ENCODE data around the gene ILRUN. TPM values are rescaled to one million over a fixed set of nuclear protein-coding genes. Genes with fewer than 3 reads are reported as not detected.
A peak's percentile ranks its signal among the peaks of the same experiment; 100 is the strongest.
"Not testable (repeated sequence)": the region's sequence is repeated elsewhere in the genome, so short reads cannot be mapped to it uniquely, and the experiment has no call there.

Gene ILRUN
- total RNA-seq, 4 donors from 2014 or later, result 77.5 to 84.1 (median 80.1) TPM

DNA sequence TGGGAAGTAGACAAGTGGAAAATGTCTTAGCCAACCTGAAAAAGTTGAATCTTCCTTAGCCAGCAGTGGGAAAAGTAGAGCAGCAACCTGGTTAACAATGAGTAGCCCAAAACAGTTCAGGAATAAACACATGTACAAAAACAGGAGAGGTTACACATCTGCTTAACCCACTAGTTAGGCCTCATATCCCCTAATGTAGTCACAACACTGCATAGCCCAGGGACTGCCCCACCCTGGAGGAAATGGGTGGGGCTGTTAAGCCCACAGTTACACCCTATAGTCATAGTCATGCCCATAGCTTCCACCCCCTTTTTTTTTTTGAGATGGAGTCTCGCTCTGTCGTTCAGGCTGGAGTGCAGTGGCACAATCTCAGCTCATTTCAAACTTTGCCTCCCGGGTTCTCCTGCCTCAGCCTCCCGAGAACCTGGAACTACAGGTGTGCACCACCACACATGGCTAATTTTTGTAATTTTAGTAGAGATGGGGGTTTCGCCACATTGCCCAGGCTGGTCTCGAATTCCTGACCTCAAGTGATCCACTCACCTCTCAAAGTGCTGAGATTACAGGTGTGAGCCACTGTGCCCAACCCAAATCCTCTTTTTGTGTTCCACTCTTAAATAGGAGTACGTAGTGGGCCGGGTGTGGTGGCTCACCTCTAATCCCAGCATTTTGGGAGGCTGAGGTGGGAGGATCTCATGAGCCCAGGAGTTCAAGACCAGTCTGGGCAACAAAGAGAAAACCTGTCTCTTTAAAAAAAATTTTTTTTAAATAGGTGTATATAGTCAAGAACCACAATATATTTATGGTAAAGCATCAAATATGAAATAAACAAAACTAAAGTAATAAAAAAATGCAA, 24.5 kb downstream of the ILRUN start:
- DNase-seq (ENCODE audit: low spot score) (no peak), ATAC-seq (ENCODE audit: low FRiP score) (peak; percentile 55)
- TF ChIP-seq, protein P1, sequence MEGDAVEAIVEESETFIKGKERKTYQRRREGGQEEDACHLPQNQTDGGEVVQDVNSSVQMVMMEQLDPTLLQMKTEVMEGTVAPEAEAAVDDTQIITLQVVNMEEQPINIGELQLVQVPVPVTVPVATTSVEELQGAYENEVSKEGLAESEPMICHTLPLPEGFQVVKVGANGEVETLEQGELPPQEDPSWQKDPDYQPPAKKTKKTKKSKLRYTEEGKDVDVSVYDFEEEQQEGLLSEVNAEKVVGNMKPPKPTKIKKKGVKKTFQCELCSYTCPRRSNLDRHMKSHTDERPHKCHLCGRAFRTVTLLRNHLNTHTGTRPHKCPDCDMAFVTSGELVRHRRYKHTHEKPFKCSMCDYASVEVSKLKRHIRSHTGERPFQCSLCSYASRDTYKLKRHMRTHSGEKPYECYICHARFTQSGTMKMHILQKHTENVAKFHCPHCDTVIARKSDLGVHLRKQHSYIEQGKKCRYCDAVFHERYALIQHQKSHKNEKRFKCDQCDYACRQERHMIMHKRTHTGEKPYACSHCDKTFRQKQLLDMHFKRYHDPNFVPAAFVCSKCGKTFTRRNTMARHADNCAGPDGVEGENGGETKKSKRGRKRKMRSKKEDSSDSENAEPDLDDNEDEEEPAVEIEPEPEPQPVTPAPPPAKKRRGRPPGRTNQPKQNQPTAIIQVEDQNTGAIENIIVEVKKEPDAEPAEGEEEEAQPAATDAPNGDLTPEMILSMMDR (IDR thresholded peaks at IDR 0.05), result no peak

DNA sequence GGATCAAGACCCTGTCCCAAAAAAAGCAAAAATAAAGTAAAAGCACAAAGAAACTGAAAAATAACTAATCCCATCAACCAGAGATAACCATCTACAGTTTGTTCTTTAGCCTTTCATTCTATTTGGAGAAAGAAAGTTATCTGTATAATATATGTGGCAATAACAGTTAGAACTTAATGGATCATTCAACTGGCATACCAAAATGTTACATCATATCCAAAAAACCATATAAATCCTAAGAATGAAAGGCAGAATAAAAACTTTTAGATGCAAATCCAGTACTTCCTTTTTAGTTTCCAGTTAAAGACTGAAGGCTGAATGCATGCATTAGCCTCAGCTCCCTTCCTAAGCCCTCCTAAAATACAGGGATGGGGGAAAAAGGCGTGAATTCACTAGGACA, 25.2 kb downstream of the ILRUN start:
- TF ChIP-seq, protein P1 (IDR thresholded peaks at IDR 0.05), result no peak
- DNase-seq (ENCODE audit: low spot score) (no peak), ATAC-seq (ENCODE audit: low FRiP score) (peak; percentile 11)

DNA sequence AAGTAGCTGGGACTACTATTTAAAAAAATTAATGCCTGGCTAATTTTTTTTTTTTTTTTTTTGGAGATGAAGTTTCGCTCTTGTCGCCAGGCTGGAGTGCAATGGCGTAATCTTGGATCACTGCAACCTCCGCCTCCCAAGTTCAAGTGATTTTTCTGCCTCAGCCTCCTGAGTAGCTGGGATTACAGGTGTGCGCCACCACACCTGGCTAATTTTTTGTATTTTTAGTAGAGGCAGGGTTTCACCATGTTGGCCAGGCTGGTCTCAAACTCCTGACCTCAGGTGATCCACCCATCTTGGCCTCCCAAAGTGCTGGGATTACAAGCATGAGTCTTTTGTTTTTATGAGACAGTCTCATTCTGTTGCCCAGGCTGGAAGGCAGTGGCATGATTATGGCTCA, 27.8 kb downstream of the ILRUN start:
- DNase-seq (ENCODE audit: low spot score); ATAC-seq (ENCODE audit: low FRiP score): not testable (repeated sequence)

DNA sequence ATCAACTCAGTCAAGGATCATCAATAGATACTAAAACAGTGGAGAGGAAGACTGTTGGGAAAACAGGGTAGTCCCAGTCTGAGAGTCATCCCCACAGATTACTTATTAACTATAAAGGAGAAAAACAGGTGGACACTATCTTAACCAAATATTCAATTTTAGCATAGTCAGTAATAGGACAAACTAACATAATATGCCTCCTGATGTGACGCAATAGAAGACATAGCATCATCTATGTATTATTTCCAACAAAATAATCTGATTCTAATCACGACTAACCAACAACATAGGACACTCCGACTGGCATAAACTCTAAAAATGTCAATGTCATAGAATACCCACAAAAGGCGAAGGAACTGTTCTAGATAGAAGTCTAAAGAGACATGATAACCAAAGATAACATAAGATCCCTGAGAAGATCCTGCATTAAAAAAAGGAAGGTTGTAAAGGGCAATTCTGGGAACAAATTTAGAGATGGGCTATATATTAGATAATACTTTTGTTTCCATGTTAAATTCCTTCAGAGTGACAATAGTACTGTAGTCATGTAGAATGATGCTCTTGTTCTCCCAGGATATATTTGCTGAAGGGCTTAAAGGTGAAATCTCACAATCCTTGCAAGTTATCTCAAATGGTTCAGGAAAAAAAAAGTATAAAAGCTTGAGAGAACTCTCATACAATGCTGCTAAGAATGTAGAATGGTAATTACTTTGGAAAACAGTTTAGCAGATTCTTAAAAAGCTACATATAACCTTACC, 28.9 kb downstream of the ILRUN start:
- DNase-seq (ENCODE audit: low spot score), result no peak
- ATAC-seq (ENCODE audit: low FRiP score), result no peak
- TF ChIP-seq, protein P1 (IDR thresholded peaks at IDR 0.05), result no peak

DNA sequence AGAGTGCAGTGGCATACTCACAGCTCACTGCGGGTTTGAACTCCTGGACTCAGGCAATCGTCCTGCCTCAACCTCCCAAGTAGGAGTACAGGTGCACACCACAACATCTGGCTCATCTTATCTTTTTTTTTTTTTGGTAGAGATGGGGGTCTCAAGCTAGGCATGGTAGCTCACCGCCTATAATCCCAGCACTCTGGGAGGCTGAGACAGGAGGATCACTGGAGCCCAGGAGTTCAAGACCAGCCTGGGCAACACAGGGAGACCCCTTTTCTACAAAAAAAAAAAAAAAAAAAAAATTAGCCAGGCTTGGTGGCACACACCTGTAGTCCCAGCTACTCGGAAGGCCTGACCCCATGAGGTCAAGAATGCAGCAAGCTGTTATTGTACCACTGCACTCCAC, 31.5 kb downstream of the ILRUN start:
- TF ChIP-seq, protein P1 (IDR thresholded peaks at IDR 0.05), result no peak
- ATAC-seq (ENCODE audit: low FRiP score) (no peak), DNase-seq (ENCODE audit: low spot score) (no peak)

DNA sequence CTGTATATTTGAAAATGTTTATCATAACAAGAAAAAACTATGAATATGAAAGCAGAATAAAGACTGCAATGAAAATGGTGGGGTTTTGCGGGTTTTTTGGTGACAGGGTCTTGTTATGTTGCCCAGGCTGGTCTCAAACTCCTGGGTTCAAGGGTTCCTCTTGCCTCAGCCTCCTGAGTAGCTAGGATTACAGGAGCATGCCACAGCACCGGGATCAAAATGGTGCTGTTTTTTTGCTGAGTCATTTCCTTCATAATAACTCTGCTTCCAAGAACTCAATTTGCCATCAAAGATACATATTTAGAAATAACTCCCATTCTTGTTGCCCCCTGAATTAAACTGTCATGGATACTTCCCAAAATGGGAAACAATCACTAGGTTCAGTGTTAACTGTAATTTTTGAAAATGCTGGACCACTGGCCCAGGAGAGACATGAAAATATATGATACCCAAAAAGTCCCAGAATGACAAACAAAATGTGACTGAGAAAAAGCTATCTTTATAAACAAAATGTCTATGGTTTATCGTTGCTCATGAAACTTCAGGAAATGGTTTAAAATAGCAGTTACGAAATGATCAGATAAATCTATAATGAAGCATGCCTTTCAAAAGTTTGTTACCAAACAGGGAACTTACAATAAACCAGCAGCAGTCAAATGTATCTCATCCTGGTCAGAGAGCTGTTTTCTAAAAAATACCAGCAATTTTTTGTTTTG, 32.2 kb downstream of the ILRUN start:
- TF ChIP-seq, protein P1 (IDR thresholded peaks at IDR 0.05), result no peak
- no peak for DNase-seq (ENCODE audit: low spot score)
- ATAC-seq (ENCODE audit: low FRiP score), result no peak

DNA sequence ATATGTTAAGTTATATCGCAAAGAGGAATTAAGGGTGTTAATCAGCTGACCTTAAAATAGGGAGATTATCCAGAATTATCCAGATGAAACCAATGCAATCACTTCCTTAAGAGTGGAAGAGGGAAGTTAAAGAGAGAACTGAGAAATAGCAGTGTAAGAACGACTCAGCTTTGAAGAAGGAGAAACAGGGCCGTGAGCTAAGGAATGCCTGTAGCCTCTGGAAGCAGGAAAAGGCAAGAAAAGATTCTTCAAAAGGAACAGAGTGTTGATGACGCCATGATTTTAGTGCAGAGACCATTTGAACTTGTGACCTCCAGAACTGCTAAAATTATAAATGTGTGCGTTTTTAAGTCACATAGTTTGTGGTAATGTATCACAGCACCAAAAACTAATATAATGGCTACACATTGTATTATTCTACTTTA, 32.7 kb downstream of the ILRUN start:
- DNase-seq (ENCODE audit: low spot score), result no peak
- TF ChIP-seq, protein P1 (IDR thresholded peaks at IDR 0.05), result no peak
- no peak for ATAC-seq (ENCODE audit: low FRiP score)
